Measurements from ENCODE around the gene XXYLT1.

DNA sequence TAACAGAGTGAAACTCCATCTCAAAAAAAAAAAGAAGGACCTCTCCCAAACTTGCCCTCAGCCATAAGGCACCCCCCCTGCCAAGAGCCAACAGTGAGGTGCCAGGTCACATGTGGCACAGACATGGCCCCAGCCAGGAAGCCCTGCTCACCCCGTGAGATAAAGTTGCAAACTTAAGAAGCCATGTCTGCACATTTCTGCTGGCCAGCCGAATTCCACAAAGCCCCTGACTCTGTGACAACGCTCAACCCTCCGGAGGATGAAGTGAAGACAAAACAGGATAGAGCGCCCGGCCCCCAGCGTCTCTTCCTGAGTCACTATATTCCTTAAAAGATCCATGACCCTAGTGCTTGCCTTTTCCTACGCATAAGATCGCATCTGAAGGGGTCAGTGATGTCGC lies 188.1 kb downstream of the XXYLT1 start:
- TF ChIP-seq, protein P1, sequence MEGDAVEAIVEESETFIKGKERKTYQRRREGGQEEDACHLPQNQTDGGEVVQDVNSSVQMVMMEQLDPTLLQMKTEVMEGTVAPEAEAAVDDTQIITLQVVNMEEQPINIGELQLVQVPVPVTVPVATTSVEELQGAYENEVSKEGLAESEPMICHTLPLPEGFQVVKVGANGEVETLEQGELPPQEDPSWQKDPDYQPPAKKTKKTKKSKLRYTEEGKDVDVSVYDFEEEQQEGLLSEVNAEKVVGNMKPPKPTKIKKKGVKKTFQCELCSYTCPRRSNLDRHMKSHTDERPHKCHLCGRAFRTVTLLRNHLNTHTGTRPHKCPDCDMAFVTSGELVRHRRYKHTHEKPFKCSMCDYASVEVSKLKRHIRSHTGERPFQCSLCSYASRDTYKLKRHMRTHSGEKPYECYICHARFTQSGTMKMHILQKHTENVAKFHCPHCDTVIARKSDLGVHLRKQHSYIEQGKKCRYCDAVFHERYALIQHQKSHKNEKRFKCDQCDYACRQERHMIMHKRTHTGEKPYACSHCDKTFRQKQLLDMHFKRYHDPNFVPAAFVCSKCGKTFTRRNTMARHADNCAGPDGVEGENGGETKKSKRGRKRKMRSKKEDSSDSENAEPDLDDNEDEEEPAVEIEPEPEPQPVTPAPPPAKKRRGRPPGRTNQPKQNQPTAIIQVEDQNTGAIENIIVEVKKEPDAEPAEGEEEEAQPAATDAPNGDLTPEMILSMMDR (IDR thresholded peaks at IDR 0.05 in 8 of 11, conservative IDR thresholded peaks at IDR 0.05 in 3 of 11): no peak
- TF ChIP-seq POLR2AphosphoS5 (IDR thresholded peaks at IDR 0.05) (no peak), POLR2A (IDR thresholded peaks at IDR 0.05) (no peak)

Measured in spleen (tissue), 7 donors.